HepG2 (cell line): Measurements from ENCODE around the gene TTC23L. TPM values are rescaled to one million over a fixed set of nuclear protein-coding genes. Genes with fewer than 3 reads are reported as not detected.
A peak's percentile ranks its signal among the peaks of the same experiment; 100 is the strongest.

Experiments used
- AHR ChIP-seq: IDR thresholded peaks from 2 replicates; pipeline ENCODE4 v1.6.1; 2018; ENCODE audit warnings: missing genetic modification reagents, missing compliant biosample characterization
- BRD4 ChIP-seq: sonication (generic); formaldehyde crosslinking; IDR thresholded peaks from 2 replicates; pipeline ENCODE4 v1.4.0; 2020; ENCODE audit warnings: missing genetic modification reagents
- HHEX ChIP-seq: IDR thresholded peaks from 2 replicates; pipeline ENCODE4 v1.6.1; 2016; ENCODE audit warnings: control low read depth
- HOXA5 ChIP-seq: sonication (generic); formaldehyde crosslinking; IDR thresholded peaks from 2 replicates; pipeline ENCODE4 v1.4.0; 2020; ENCODE audit warnings: missing genetic modification reagents
- KMT2A ChIP-seq: sonication (generic); formaldehyde crosslinking; IDR thresholded peaks from 2 replicates; pipeline ENCODE4 v1.4.0; 2020; ENCODE audit warnings: missing genetic modification reagents
- MAFF ChIP-seq: IDR thresholded peaks from 2 replicates; pipeline ENCODE4 v1.6.1; 2011; ENCODE audit warnings: low read depth, low read length, improper control_type of control experiment
- NR2F1 ChIP-seq, 2 experiments: fragments of 450-650 bp in 1 of 2; formaldehyde crosslinking in 1 of 2; IDR thresholded peaks; 2 replicates each; pipeline versions ENCODE4 v1.5.0 to v1.6.1; 2016 to 2020; ENCODE audit warnings: mild to moderate bottlenecking in 1 of 2, missing compliant biosample characterization in 1 of 2, missing genetic modification reagents in 1 of 2, moderate library complexity in 1 of 2
- RBAK ChIP-seq: sonication (generic); formaldehyde crosslinking; IDR thresholded peaks from 2 replicates; pipeline ENCODE4 v1.5.1; 2020; ENCODE audit warnings: mild to moderate bottlenecking, missing genetic modification reagents
- RFX1 ChIP-seq: fragments of 450-650 bp; IDR thresholded peaks from 2 replicates; pipeline ENCODE4 v1.6.1; 2017
- SP140L ChIP-seq: sonication (generic); formaldehyde crosslinking; IDR thresholded peaks from 2 replicates; pipeline ENCODE4 v1.4.0; 2020; ENCODE audit warnings: missing genetic modification reagents, borderline replicate concordance
- SRSF1 ChIP-seq: fragments of 200-400 bp; formaldehyde crosslinking; optimal IDR thresholded peaks from 2 replicates; pipeline ENCODE3; 2017; ENCODE audit warnings: mild to moderate bottlenecking, low read depth, low read length, moderate library complexity
- ZBTB3 ChIP-seq: sonication (generic); formaldehyde crosslinking; IDR thresholded peaks from 2 replicates; pipeline ENCODE4 v1.4.0; 2020; ENCODE audit warnings: low read depth, mild to moderate bottlenecking, moderate library complexity, missing genetic modification reagents, borderline replicate concordance
- ZBTB7B ChIP-seq: sonication (generic); formaldehyde crosslinking; IDR thresholded peaks from 2 replicates; pipeline ENCODE4 v1.4.0; 2020; ENCODE audit warnings: missing genetic modification reagents
- ZNF180 ChIP-seq: sonication (generic); formaldehyde crosslinking; IDR thresholded peaks from 2 replicates; pipeline ENCODE4 v1.4.0; 2020; ENCODE audit warnings: low read depth, missing genetic modification reagents, borderline replicate concordance
- ZNF264 ChIP-seq: sonication (generic); formaldehyde crosslinking; IDR thresholded peaks from 2 replicates; pipeline ENCODE4 v1.4.0; 2020; ENCODE audit warnings: missing genetic modification reagents
- ZNF282 ChIP-seq: fragments of 450-650 bp; IDR thresholded peaks from 2 replicates; pipeline ENCODE4 v1.6.1; 2018; ENCODE audit not compliant: partially characterized antibody
- ZNF446 ChIP-seq: sonication (generic); formaldehyde crosslinking; IDR thresholded peaks from 2 replicates; pipeline ENCODE4 v1.5.0; 2020; ENCODE audit warnings: mild to moderate bottlenecking, missing genetic modification reagents
- ZNF782 ChIP-seq: sonication (generic); formaldehyde crosslinking; IDR thresholded peaks from 2 replicates; pipeline ENCODE4 v1.4.0; 2020; ENCODE audit warnings: missing genetic modification reagents, mild to moderate bottlenecking, borderline replicate concordance
- polyA plus RNA-seq, 8 experiments: library from polyadenylated mRNA; depleted of rRNA in 3 of 8; stranded (reverse) in 7 of 8; unstranded in 1 of 8; fragments of >200 nt; fragmentation: Illumina TruSeq in 4 of 8; extraction: Trizol in 4 of 8; gene quantifications; 2 replicates each; pipeline versions ENCODE4 v1.2.1 to v1.2.3, GENCODE V29; 2011 to 2016; ENCODE audit warnings: low read depth in 4 of 8, missing spikeins in 1 of 8, mixed read lengths in 1 of 8; ENCODE audit not compliant: insufficient read depth in 1 of 8
- total RNA-seq, 5 experiments: library from RNA; depleted of rRNA; stranded (reverse); fragments of >200 nt; fragmentation: Illumina TruSeq; extraction: Trizol; gene quantifications; 2 replicates each; pipeline ENCODE4 v1.2.3, GENCODE V29; 2016; ENCODE audit warnings: low read depth in 1 of 5
- TF ChIP-seq, protein P1 (sequence below): sonication (generic); formaldehyde crosslinking; IDR thresholded peaks from 2 replicates; pipeline ENCODE4 v1.8.1; 2023; ENCODE audit warnings: mild to moderate bottlenecking, inconsistent platforms, moderate library complexity, missing genetic modification reagents, borderline replicate concordance
- TF ChIP-seq, protein P2 (sequence below): sonication (generic); formaldehyde crosslinking; IDR thresholded peaks from 2 replicates; pipeline ENCODE4 v1.4.0; 2020; ENCODE audit warnings: missing genetic modification reagents, borderline replicate concordance
- TF ChIP-seq, protein P3 (sequence below): sonication (generic); formaldehyde crosslinking; conservative IDR thresholded peaks from 2 replicates; pipeline ENCODE4 v1.5.0; 2020; ENCODE audit warnings: missing genetic modification reagents
- TF ChIP-seq, protein P4 (sequence below): sonication (generic); formaldehyde crosslinking; IDR thresholded peaks from 2 replicates; pipeline ENCODE4 v1.5.1; 2020; ENCODE audit warnings: mild to moderate bottlenecking, missing genetic modification reagents, borderline replicate concordance
- TF ChIP-seq, protein P5 (sequence below): sonication (generic); formaldehyde crosslinking; IDR thresholded peaks from 2 replicates; pipeline ENCODE4 v1.8.1; 2023; ENCODE audit warnings: mild to moderate bottlenecking, moderate library complexity, missing genetic modification reagents
- TF ChIP-seq, protein P6 (sequence below): sonication (generic); formaldehyde crosslinking; IDR thresholded peaks from 2 replicates; pipeline ENCODE4 v1.5.1; 2020; ENCODE audit warnings: mild to moderate bottlenecking, missing genetic modification reagents, moderate library complexity

TTC23L gene
- total and polyA plus RNA-seq, 2 of the 13 experiments (the other 11 are each of a cell fraction or from before 2014, with no cell fraction given), result 0.37 to 1.4 TPM

DNA sequence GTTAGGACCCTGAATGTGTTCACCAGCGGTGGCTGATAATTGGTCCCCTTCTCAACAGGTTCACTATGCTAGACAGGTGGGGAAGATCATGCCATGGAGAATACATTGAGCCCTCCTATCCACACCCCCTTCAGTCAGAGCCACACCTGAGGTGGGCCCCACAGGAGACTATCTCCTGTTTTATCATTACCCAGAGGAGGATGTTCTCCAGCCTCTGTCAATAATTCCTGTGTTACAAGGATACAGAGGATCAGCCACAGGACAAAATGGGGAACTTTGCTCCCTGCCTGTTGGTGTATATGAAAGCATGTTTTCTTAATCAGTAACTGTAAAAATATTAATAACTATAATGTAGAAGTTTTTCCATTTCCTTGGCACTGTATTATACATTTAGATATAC, 50.4 kb downstream of the TTC23L start (continued):
- TF ChIP-seq, protein P1, sequence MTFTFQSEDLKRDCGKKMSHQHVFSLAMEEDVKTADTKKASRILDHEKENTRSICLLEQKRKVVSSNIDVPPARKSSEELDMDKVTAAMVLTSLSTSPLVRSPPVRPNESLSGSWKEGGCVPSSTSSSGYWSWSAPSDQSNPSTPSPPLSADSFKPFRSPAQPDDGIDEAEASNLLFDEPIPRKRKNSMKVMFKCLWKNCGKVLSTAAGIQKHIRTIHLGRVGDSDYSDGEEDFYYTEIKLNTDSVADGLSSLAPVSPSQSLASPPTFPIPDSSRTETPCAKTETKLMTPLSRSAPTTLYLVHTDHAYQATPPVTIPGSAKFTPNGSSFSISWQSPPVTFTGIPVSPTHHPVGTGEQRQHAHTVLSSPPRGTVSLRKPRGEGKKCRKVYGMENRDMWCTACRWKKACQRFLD (CRISPR knock-in tag), result no peak
- TF ChIP-seq ZNF782 (CRISPR knock-in tag) (no peak), AHR (CRISPR knock-in tag) (no peak), KMT2A (CRISPR knock-in tag) (no peak), ZBTB7B (CRISPR knock-in tag) (peak; percentile 87), MAFF (no peak), RFX1 (no peak), HOXA5 (CRISPR knock-in tag) (no peak), SP140L (CRISPR knock-in tag) (no peak), HHEX (CRISPR knock-in tag) (no peak), ZBTB3 (no peak), NR2F1 (CRISPR knock-in tag; IDR thresholded peaks at IDR 0.05) (no peak), ZNF264 (0 out of 2 replicates have a peak, but pooled peaks have one; percentile 19), ZNF180 (CRISPR knock-in tag) (no peak), ZNF446 (no peak), SRSF1 (no peak), RBAK (no peak), ZNF282 (no peak), BRD4 (CRISPR knock-in tag) (peak; percentile 40; the same call in 1 of the 2 replicates)
- TF ChIP-seq, protein P2, sequence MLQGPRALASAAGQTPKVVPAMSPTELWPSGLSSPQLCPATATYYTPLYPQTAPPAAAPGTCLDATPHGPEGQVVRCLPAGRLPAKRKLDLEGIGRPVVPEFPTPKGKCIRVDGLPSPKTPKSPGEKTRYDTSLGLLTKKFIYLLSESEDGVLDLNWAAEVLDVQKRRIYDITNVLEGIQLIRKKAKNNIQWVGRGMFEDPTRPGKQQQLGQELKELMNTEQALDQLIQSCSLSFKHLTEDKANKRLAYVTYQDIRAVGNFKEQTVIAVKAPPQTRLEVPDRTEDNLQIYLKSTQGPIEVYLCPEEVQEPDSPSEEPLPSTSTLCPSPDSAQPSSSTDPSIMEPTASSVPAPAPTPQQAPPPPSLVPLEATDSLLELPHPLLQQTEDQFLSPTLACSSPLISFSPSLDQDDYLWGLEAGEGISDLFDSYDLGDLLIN (CRISPR knock-in tag), result no peak
- TF ChIP-seq, protein P3, sequence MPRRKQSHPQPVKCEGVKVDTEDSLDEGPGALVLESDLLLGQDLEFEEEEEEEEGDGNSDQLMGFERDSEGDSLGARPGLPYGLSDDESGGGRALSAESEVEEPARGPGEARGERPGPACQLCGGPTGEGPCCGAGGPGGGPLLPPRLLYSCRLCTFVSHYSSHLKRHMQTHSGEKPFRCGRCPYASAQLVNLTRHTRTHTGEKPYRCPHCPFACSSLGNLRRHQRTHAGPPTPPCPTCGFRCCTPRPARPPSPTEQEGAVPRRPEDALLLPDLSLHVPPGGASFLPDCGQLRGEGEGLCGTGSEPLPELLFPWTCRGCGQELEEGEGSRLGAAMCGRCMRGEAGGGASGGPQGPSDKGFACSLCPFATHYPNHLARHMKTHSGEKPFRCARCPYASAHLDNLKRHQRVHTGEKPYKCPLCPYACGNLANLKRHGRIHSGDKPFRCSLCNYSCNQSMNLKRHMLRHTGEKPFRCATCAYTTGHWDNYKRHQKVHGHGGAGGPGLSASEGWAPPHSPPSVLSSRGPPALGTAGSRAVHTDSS, result no peak
- TF ChIP-seq, protein P4, sequence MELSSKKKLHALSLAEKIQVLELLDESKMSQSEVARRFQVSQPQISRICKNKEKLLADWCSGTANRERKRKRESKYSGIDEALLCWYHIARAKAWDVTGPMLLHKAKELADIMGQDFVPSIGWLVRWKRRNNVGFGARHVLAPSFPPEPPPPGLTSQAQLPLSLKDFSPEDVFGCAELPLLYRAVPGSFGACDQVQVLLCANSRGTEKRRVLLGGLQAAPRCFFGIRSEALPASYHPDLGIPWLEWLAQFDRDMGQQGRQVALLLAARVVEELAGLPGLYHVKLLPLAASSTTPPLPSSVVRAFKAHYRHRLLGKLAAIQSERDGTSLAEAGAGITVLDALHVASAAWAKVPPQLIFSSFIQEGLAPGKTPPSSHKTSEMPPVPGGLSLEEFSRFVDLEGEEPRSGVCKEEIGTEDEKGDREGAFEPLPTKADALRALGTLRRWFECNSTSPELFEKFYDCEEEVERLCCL, result no peak
- TF ChIP-seq, protein P5, sequence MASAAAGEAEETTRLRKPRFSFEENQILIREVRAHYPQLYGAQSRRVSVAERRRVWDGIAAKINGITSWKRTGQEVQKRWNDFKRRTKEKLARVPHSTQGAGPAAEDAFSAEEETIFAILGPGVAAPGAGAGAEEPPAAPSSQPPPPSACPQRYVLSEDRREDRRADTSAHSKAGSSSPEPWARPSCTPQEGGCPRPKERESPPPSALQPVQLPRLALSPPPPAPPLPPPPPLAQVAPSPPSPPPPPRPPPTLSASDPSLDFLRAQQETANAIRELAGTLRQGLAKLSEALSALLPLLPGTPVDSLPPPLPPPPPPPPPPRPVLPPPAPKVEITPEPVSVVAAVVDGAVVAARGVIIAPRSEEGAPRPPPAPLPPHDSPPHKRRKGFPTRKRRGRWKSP (CRISPR knock-in tag), result no peak
- TF ChIP-seq, protein P6, sequence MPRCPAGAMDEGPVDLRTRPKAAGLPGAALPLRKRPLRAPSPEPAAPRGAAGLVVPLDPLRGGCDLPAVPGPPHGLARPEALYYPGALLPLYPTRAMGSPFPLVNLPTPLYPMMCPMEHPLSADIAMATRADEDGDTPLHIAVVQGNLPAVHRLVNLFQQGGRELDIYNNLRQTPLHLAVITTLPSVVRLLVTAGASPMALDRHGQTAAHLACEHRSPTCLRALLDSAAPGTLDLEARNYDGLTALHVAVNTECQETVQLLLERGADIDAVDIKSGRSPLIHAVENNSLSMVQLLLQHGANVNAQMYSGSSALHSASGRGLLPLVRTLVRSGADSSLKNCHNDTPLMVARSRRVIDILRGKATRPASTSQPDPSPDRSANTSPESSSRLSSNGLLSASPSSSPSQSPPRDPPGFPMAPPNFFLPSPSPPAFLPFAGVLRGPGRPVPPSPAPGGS, result no peak
